Liver (tissue), 9 donors: ENCODE data around the gene TEDC1. TPM values are rescaled to one million over a fixed set of nuclear protein-coding genes. Genes with fewer than 3 reads are reported as not detected.

Experiments used
- DNase-seq: peaks from one replicate; pipeline ENCODE4 v3.0.0-alpha.2; 2017; ENCODE audit warnings: low spot score
- H3K27ac ChIP-seq, 2 donors: one replicate each; pipeline ENCODE4 v1.7.0; 2013; ENCODE audit warnings: inconsistent platforms in 2 of 2, low read length in 2 of 2, control low read depth in 1 of 2, low read depth in 1 of 2, mild to moderate bottlenecking in 1 of 2
- H3K27me3 ChIP-seq, 4 donors: one replicate each; pipeline versions ENCODE4 v1.6.1 to v1.7.0; 2013; ENCODE audit warnings: low read length in 3 of 4, inconsistent platforms in 1 of 4, mild to moderate bottlenecking in 1 of 4, moderate library complexity in 1 of 4; ENCODE audit not compliant: control insufficient read depth in 4 of 4, insufficient read depth in 4 of 4
- H3K36me3 ChIP-seq, 4 donors: one replicate each; pipeline versions ENCODE4 v1.6.1 to v1.7.0; 2013; ENCODE audit warnings: low read length in 3 of 4, mild to moderate bottlenecking in 3 of 4, low read depth in 1 of 4, moderate library complexity in 1 of 4; ENCODE audit not compliant: control insufficient read depth in 4 of 4, insufficient read depth in 3 of 4
- H3K4me1 ChIP-seq, 4 donors: one replicate each; pipeline versions ENCODE4 v1.6.1 to v1.7.0; 2013; ENCODE audit warnings: low read length in 3 of 4, mild to moderate bottlenecking in 3 of 4, moderate library complexity in 1 of 4; ENCODE audit not compliant: control insufficient read depth in 4 of 4, insufficient read depth in 4 of 4
- H3K4me3 ChIP-seq, 3 donors: one replicate each; pipeline versions ENCODE4 v1.6.1 to v1.7.0; 2013; ENCODE audit warnings: low read length in 3 of 3, control low read depth in 1 of 3, low read depth in 1 of 3, mild to moderate bottlenecking in 1 of 3
- H3K9ac ChIP-seq, 2 donors: one replicate each; pipeline ENCODE4 v1.7.0; 2013; ENCODE audit warnings: low read length in 2 of 2, mild to moderate bottlenecking in 2 of 2, moderate library complexity in 2 of 2, control low read depth in 1 of 2, low read depth in 1 of 2
- H3K9me3 ChIP-seq, 4 donors: one replicate each; pipeline versions ENCODE4 v1.6.1 to v1.7.0; 2013; ENCODE audit warnings: low read length in 3 of 4; ENCODE audit not compliant: control insufficient read depth in 4 of 4
- ATF3 ChIP-seq: IDR thresholded peaks from 2 replicates; pipeline ENCODE4 v1.6.1; 2016; ENCODE audit warnings: antibody characterized with exemption
- CTCF ChIP-seq: fragments of 150-350 bp; IDR thresholded peaks from 2 replicates; pipeline ENCODE4 v1.5.1; 2017; ENCODE audit warnings: improper control_type of control experiment, low read depth, low read length; ENCODE audit not compliant: missing input control
- EGR1 ChIP-seq, 2 donors: IDR thresholded peaks; 2 replicates each; pipeline ENCODE4 v1.6.1; 2016 to 2018; ENCODE audit warnings: antibody characterized with exemption in 2 of 2, low read depth in 2 of 2
- FOXA1 ChIP-seq: IDR thresholded peaks from 2 replicates; pipeline ENCODE4 v1.6.1; 2016; ENCODE audit warnings: antibody characterized with exemption
- FOXA2 ChIP-seq: IDR thresholded peaks from 2 replicates; pipeline ENCODE4 v1.6.1; 2016; ENCODE audit warnings: antibody characterized with exemption
- GABPA ChIP-seq, 2 donors: IDR thresholded peaks in 1 of 2; conservative IDR thresholded peaks in 1 of 2; 2 replicates each; pipeline ENCODE4 v1.6.1; 2016; ENCODE audit warnings: antibody characterized with exemption in 2 of 2, mild to moderate bottlenecking in 1 of 2, moderate library complexity in 1 of 2
- HNF4A ChIP-seq, 2 donors: conservative IDR thresholded peaks; 2 replicates each; pipeline ENCODE4 v1.6.1; 2016; ENCODE audit warnings: antibody characterized with exemption in 2 of 2, mild to moderate bottlenecking in 2 of 2
- HNF4G ChIP-seq: IDR thresholded peaks from 2 replicates; pipeline ENCODE4 v1.6.1; 2016; ENCODE audit warnings: antibody characterized with exemption
- JUND ChIP-seq, 2 donors: IDR thresholded peaks; 2 replicates each; pipeline ENCODE4 v1.6.1; 2016; ENCODE audit warnings: antibody characterized with exemption in 2 of 2
- MAX ChIP-seq: IDR thresholded peaks from 2 replicates; pipeline ENCODE4 v1.6.1; 2016; ENCODE audit warnings: antibody characterized with exemption
- NR2F2 ChIP-seq: IDR thresholded peaks from 2 replicates; pipeline ENCODE4 v1.6.1; 2016; ENCODE audit warnings: antibody characterized with exemption
- RAD21 ChIP-seq, 2 donors: IDR thresholded peaks; 2 replicates each; pipeline ENCODE4 v1.6.1; 2016; ENCODE audit warnings: antibody characterized with exemption in 2 of 2, mild to moderate bottlenecking in 2 of 2
- REST ChIP-seq: IDR thresholded peaks from 2 replicates; pipeline ENCODE4 v1.6.1; 2016; ENCODE audit warnings: antibody characterized with exemption, mild to moderate bottlenecking
- RXRA ChIP-seq, 2 donors: IDR thresholded peaks; 2 replicates each; pipeline ENCODE4 v1.6.1; 2017 to 2018; ENCODE audit warnings: antibody characterized with exemption in 2 of 2, mild to moderate bottlenecking in 1 of 2
- SP1 ChIP-seq: IDR thresholded peaks from 2 replicates; pipeline ENCODE4 v1.6.1; 2018; ENCODE audit warnings: antibody characterized with exemption, mild to moderate bottlenecking
- TAF1 ChIP-seq: conservative IDR thresholded peaks from 2 replicates; pipeline ENCODE4 v1.6.1; 2016; ENCODE audit warnings: antibody characterized with exemption, mild to moderate bottlenecking
- YY1 ChIP-seq: IDR thresholded peaks from 2 replicates; pipeline ENCODE4 v1.6.1; 2016; ENCODE audit warnings: antibody characterized with exemption, mild to moderate bottlenecking
- ZBTB33 ChIP-seq: IDR thresholded peaks from 2 replicates; pipeline ENCODE4 v1.6.1; 2016; ENCODE audit warnings: antibody characterized with exemption
- WGBS: extraction: QIAGEN DNeasy Blood & Tissue Kit; methylation state at CpG from one replicate; pipeline ENCODE4 v1.1.7; 2013; 5-methylcytosine and 5-hydroxymethylcytosine counted together
- polyA plus RNA-seq, 2 donors: library from polyadenylated mRNA; stranded (reverse) in 1 of 2; unstranded in 1 of 2; fragments of 200-250 nt in 1 of 2; fragments of >200 nt in 1 of 2; fragmentation: Nextera tagmentation in 1 of 2; extraction: Ambion mirVana in 1 of 2; gene quantifications; one replicate each; pipeline versions ENCODE4 v1.2.1 to v1.2.3, GENCODE V29; 2013 to 2015
- total RNA-seq, 2 donors: library from RNA; depleted of rRNA; stranded (reverse); fragments of >200 nt; gene quantifications; one replicate each; pipeline ENCODE4 v1.2.3, GENCODE V29; 2014
- donor health status: healthy.
- donor health status: healthy.
- donor health status: healthy.
- donor health status: healthy.
- donor health status: healthy.

Gene TEDC1, protein sequence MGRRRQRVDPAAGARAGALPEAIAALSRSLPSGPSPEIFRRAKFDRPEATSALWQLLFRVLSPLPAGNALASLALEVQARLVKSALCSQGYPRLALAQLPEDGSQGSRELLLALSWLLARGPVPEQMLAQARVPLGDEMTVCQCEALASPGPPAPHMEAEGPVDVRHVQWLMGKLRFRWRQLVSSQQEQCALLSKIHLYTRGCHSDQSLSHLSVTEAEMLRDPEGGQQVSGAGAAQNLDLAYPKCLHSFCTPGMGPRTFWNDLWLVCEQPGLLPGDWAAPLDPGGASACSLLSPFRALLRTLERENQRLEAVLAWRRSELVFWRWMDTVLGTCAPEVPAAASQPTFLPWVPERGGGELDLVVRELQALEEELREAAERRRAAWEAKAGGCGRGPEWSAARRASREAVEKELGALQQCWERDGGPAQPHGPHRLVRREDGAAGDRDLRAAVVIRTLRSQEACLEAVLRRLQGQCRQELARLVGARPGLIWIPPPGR
- total RNA-seq (1 to 10 TPM; 2.2 to 7.5 TPM), polyA plus RNA-seq (1 to 10 TPM in 1 of 2 donors, under 1 TPM in 1; 0.97 to 4.2 TPM)

- Histone ChIP-seq H3K27ac (peak within 1 kb of the TSS; percentile 74 to 83), H3K4me3 (peak within 1 kb of the TSS in 2 of 3 donors; percentile 57 to 65), H3K27me3 (no peaks in the 10 kb centered on the region), H3K4me1 (peaks cover 10 to 69% (median 47%) of the 10 kb centered on the region in 4 donors), H3K9ac (peak within 1 kb of the TSS in 1 of 2 donors; percentile 38), H3K9me3 (no peaks in the 10 kb centered on the region), H3K36me3 (no peaks in the 10 kb centered on the region)
- under 1% methylated on average over 94 of the region's 94 CpGs for WGBS
- no peak for TF ChIP-seq TAF1
- TF ChIP-seq RAD21 (IDR thresholded peaks at IDR 0.05) = peak; percentile 32 to 59
- TF ChIP-seq GABPA (IDR thresholded peaks at IDR 0.05 in 1 of 2, conservative IDR thresholded peaks at IDR 0.05 in 1 of 2) = peak; percentile 91 to 96
- no peak for TF ChIP-seq HNF4G
- no peak for TF ChIP-seq JUND (IDR thresholded peaks at IDR 0.05)
- no peak for TF ChIP-seq EGR1 (IDR thresholded peaks at IDR 0.05; ENCODE audit: low read depth in 2 of 2)
- peak; percentile 100 for TF ChIP-seq SP1
- peak; percentile 34 to 35 for TF ChIP-seq HNF4A (conservative IDR thresholded peaks at IDR 0.05)
- peak; percentile 61 for TF ChIP-seq FOXA1
- TF ChIP-seq NR2F2 = no peak
- TF ChIP-seq FOXA2 = peak; percentile 70
- TF ChIP-seq YY1 = peak; percentile 86
- peak; percentile 88 for TF ChIP-seq CTCF
- TF ChIP-seq RXRA (IDR thresholded peaks at IDR 0.05) = peak; percentile 30 to 46
- no peak for TF ChIP-seq ZBTB33
- peak; percentile 93 for TF ChIP-seq MAX
- TF ChIP-seq REST = peak; percentile 61
- TF ChIP-seq ATF3 = no peak
- peak; percentile 98 for DNase-seq
Observed at GRCh38 chr14:105490572-105491365, at the start of gene TEDC1. Gene TEDC1 (plus strand): TSS chr14:105491246. CDS start chr14:105491376, 130 bp downstream.
